Astrocyte (in vitro differentiated cells and primary cell): ENCODE measurements around the gene ATP12A. TPM values are rescaled to one million over a fixed set of nuclear protein-coding genes. Genes with fewer than 3 reads are reported as not detected.

Experiments used
- DNase-seq: peaks from one replicate; pipeline ENCODE4 v3.0.0-alpha.2; 2010; ENCODE audit warnings: low read depth
- FAIRE-seq: peaks from 2 replicates; lab custom pipeline; 2011; peaks lifted over from hg19 to GRCh38; lab: Jason Lieb, UNC
- H2AFZ ChIP-seq: 2 replicates; pipeline ENCODE4 v1.6.0; 2012; ENCODE audit warnings: low read depth, low read length, inconsistent platforms
- H3K27ac ChIP-seq: 2 replicates; pipeline ENCODE4 v1.5.1; 2011; ENCODE audit warnings: low read depth, low read length, inconsistent platforms
- H3K27me3 ChIP-seq: 2 replicates; pipeline ENCODE4 v1.6.0; 2011; ENCODE audit warnings: low read length, inconsistent platforms; ENCODE audit not compliant: insufficient read depth
- H3K36me3 ChIP-seq: 2 replicates; pipeline ENCODE4 v1.5.1; 2011; ENCODE audit warnings: low read length, inconsistent platforms; ENCODE audit not compliant: insufficient read depth
- H3K4me1 ChIP-seq: 2 replicates; pipeline ENCODE4 v1.5.1; 2011; ENCODE audit warnings: low read length, inconsistent platforms; ENCODE audit not compliant: insufficient read depth
- H3K4me2 ChIP-seq: 2 replicates; pipeline ENCODE4 v1.6.0; 2012; ENCODE audit warnings: low read length, inconsistent platforms
- H3K4me3 ChIP-seq: 2 replicates; pipeline ENCODE4 v1.5.1; 2011; ENCODE audit warnings: low read depth, mild to moderate bottlenecking, low read length, inconsistent platforms; ENCODE audit not compliant: insufficient read depth
- H3K79me2 ChIP-seq: 2 replicates; pipeline ENCODE4 v1.6.0; 2012; ENCODE audit warnings: mild to moderate bottlenecking, low read length, inconsistent platforms; ENCODE audit not compliant: insufficient read depth
- H3K9ac ChIP-seq: 2 replicates; pipeline ENCODE4 v1.6.0; 2012; ENCODE audit warnings: mild to moderate bottlenecking, low read length, inconsistent platforms
- H3K9me3 ChIP-seq: 2 replicates; pipeline ENCODE4 v1.5.1; 2012; ENCODE audit warnings: low read depth, mild to moderate bottlenecking, low read length, inconsistent platforms; ENCODE audit not compliant: insufficient read depth
- H4K20me1 ChIP-seq: 2 replicates; pipeline ENCODE4 v1.6.0; 2012; ENCODE audit warnings: low read length, inconsistent platforms; ENCODE audit not compliant: insufficient read depth
- H3K27ac Mint-ChIP-seq: one replicate; pipeline ENCODE4 v1.8.0; 2021; ENCODE audit warnings: mild to moderate bottlenecking, mixed read lengths; ENCODE audit not compliant: unreplicated experiment
- H3K27me3 Mint-ChIP-seq: one replicate; pipeline ENCODE4 v1.8.0; 2021; ENCODE audit warnings: low read depth, mixed read lengths; ENCODE audit not compliant: unreplicated experiment
- H3K36me3 Mint-ChIP-seq: one replicate; pipeline ENCODE4 v1.8.0; 2021; ENCODE audit warnings: low read depth, mixed read lengths; ENCODE audit not compliant: unreplicated experiment
- H3K4me1 Mint-ChIP-seq: one replicate; pipeline ENCODE4 v1.8.0; 2021; ENCODE audit warnings: low read depth, mixed read lengths; ENCODE audit not compliant: unreplicated experiment
- H3K4me3 Mint-ChIP-seq: one replicate; pipeline ENCODE4 v1.8.0; 2021; ENCODE audit warnings: mild to moderate bottlenecking, moderate library complexity, mixed read lengths; ENCODE audit not compliant: unreplicated experiment
- H3K9me3 Mint-ChIP-seq: one replicate; pipeline ENCODE4 v1.8.0; 2021; ENCODE audit warnings: mild to moderate bottlenecking, mixed read lengths; ENCODE audit not compliant: unreplicated experiment
- EZH2 ChIP-seq: IDR thresholded peaks from 2 replicates; pipeline ENCODE4 v1.6.1; 2012; ENCODE audit warnings: mild to moderate bottlenecking, low read length, inconsistent platforms; ENCODE audit not compliant: insufficient read depth
- total RNA-seq: library from RNA; stranded (reverse); gene quantifications from 2 replicates; pipeline ENCODE4 v1.2.1, GENCODE V29; 2021
- TF ChIP-seq, protein P1 (sequence below): IDR thresholded peaks from 2 replicates; pipeline ENCODE4 v1.5.1; 2011; ENCODE audit warnings: low read depth, mild to moderate bottlenecking, inconsistent platforms, low read length, moderate library complexity; ENCODE audit not compliant: insufficient read depth

Gene ATP12A
- total RNA-seq, 1 donor from 2014 or later, result not detected

DNA sequence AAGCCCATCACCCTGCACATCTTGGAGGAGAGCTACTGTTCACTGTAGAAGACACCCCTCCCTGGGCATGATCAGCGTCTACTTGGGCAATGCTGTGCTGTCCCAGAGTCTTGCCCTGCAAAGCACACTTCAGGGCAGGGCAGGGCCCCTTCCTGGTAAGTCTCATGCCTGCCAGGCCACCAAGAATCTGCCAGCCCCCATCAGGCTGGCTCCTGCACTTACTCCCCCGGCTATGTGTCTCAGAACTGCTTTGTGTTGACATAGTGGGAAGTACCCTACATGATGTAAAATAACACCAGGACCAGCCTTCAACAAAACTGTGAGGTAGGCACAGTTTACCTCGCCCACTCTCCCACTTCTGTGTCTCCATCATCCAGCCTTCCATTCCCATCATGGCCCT, 27.8 kb upstream of the ATP12A start:
- Histone ChIP-seq H3K27me3 (no peaks in the 10 kb centered on the region), H3K4me1 (no peaks in the 10 kb centered on the region), H3K4me2 (no peak overlapping the region), H3K36me3 (no peaks in the 10 kb centered on the region), H2AFZ (no peak overlapping the region), H3K9ac (no peak overlapping the region), H3K27ac (no peak overlapping the region), H4K20me1 (no peaks in the 10 kb centered on the region), H3K4me3 (no peak overlapping the region), H3K9me3 (no peaks in the 10 kb centered on the region), H3K79me2 (no peaks in the 10 kb centered on the region)
- Mint-ChIP-seq H3K9me3 (no peaks in the 10 kb centered on the region), H3K27me3 (peaks cover 2% of the 10 kb centered on the region), H3K27ac (no peak overlapping the region), H3K4me1 (peaks cover 15% of the 10 kb centered on the region), H3K4me3 (no peak overlapping the region), H3K36me3 (no peaks in the 10 kb centered on the region)
- TF ChIP-seq EZH2, result no peak
- TF ChIP-seq, protein P1, sequence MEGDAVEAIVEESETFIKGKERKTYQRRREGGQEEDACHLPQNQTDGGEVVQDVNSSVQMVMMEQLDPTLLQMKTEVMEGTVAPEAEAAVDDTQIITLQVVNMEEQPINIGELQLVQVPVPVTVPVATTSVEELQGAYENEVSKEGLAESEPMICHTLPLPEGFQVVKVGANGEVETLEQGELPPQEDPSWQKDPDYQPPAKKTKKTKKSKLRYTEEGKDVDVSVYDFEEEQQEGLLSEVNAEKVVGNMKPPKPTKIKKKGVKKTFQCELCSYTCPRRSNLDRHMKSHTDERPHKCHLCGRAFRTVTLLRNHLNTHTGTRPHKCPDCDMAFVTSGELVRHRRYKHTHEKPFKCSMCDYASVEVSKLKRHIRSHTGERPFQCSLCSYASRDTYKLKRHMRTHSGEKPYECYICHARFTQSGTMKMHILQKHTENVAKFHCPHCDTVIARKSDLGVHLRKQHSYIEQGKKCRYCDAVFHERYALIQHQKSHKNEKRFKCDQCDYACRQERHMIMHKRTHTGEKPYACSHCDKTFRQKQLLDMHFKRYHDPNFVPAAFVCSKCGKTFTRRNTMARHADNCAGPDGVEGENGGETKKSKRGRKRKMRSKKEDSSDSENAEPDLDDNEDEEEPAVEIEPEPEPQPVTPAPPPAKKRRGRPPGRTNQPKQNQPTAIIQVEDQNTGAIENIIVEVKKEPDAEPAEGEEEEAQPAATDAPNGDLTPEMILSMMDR, result no peak
- FAIRE-seq (no peak), DNase-seq (no peak)

DNA sequence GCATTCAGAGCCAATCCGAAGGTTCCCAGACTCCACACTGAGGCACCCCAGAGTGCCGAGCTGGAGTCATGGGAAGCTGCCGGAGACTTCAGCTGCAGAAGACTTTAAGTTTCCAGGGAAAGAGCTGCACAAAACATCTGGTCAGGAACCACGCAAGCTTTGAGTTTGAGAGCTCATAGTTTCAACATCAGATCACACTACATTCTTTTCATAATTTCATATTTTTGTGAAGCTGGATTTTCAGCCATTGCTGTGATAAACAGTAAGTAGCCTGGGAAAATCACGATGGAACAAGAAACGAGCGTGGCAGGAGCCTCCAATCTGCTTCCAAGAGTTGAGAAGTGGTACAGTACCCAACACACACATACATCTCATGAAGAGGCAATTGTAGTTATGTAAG, 25.5 kb upstream of the ATP12A start:
- FAIRE-seq, result no peak
- Histone ChIP-seq H3K4me1 (no peaks in the 10 kb centered on the region), H3K4me2 (no peak overlapping the region), H3K4me3 (no peak overlapping the region), H3K9ac (no peak overlapping the region), H3K27ac (no peak overlapping the region), H3K79me2 (no peaks in the 10 kb centered on the region), H4K20me1 (no peaks in the 10 kb centered on the region), H3K36me3 (no peaks in the 10 kb centered on the region), H2AFZ (no peak overlapping the region), H3K27me3 (no peaks in the 10 kb centered on the region), H3K9me3 (no peaks in the 10 kb centered on the region)
- Mint-ChIP-seq H3K9me3 (no peaks in the 10 kb centered on the region), H3K4me3 (no peak overlapping the region), H3K36me3 (no peaks in the 10 kb centered on the region), H3K27ac (peak overlapping the region; percentile 67), H3K4me1 (peaks cover 12% of the 10 kb centered on the region), H3K27me3 (peaks cover 3% of the 10 kb centered on the region)
- no peak for TF ChIP-seq EZH2
- TF ChIP-seq, protein P1, result no peak
- DNase-seq, result peak; percentile 18

DNA sequence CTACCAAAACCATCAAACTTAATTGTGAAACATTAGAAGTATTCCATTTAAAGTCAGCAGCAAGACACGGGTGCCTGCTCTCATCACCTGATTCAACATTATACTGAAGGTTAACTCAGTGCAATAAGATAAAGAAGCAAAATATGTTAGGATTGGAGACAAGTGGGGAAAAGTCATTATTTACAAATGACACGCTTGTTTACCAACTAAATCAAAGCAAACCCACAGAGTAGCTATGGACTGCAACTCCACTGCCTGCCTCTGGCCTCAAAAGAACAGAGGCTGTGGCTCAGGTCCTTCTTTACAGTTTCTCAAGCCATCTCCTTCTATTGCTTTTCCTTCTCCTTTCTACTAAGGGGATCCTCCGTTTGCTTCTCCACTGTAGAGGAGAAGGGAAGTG, 21.0 kb upstream of the ATP12A start:
- Mint-ChIP-seq H3K27ac (no peak overlapping the region), H3K9me3 (no peaks in the 10 kb centered on the region), H3K4me1 (peaks cover 10% of the 10 kb centered on the region), H3K27me3 (peaks cover 2% of the 10 kb centered on the region), H3K36me3 (no peaks in the 10 kb centered on the region), H3K4me3 (no peak overlapping the region)
- Histone ChIP-seq H3K9ac (no peak overlapping the region), H3K4me3 (no peak overlapping the region), H3K4me2 (no peak overlapping the region), H3K79me2 (no peaks in the 10 kb centered on the region), H3K27ac (no peak overlapping the region), H3K27me3 (no peaks in the 10 kb centered on the region), H3K4me1 (no peaks in the 10 kb centered on the region), H4K20me1 (no peaks in the 10 kb centered on the region), H3K9me3 (no peaks in the 10 kb centered on the region), H3K36me3 (no peaks in the 10 kb centered on the region), H2AFZ (no peak overlapping the region)
- DNase-seq (no peak), FAIRE-seq (no peak)
- no peak for TF ChIP-seq EZH2
- TF ChIP-seq, protein P1, result no peak
